Upper lobe of left lung (tissue), 6 donors: ENCODE data around the gene NT5M. TPM values are rescaled to one million over a fixed set of nuclear protein-coding genes. Genes with fewer than 3 reads are reported as not detected.
A peak's percentile ranks its signal among the peaks of the same experiment; 100 is the strongest.

ENCODE experiments used
- ATAC-seq, 2 donors: fragments of 200-7000 bp; cut with Tn5 transposase; one replicate each; pipeline ENCODE4 v1.9.1; 2022; ENCODE audit warnings: mild to moderate bottlenecking in 2 of 2, moderate library complexity in 2 of 2; ENCODE audit not compliant: low FRiP score in 2 of 2
- DNase-seq, 2 donors: peaks; one replicate each; pipeline ENCODE4 v3.0.0-alpha.2; 2019 to 2020
- H3K27ac ChIP-seq, 4 donors: fragments of 200-600 bp; sonication (generic); one replicate each; pipeline ENCODE4 v1.5.1; 2016 to 2019
- H3K27me3 ChIP-seq, 4 donors: fragments of 200-600 bp; sonication (generic); one replicate each; pipeline ENCODE4 v1.5.1; 2017 to 2019
- H3K36me3 ChIP-seq, 4 donors: fragments of 200-600 bp; sonication (generic); one replicate each; pipeline ENCODE4 v1.5.1; 2016 to 2019
- H3K4me1 ChIP-seq, 4 donors: fragments of 200-600 bp; sonication (generic); one replicate each; pipeline ENCODE4 v1.5.1; 2018 to 2019
- H3K4me3 ChIP-seq, 4 donors: fragments of 200-600 bp; sonication (generic); one replicate each; pipeline ENCODE4 v1.5.1; 2017 to 2019; ENCODE audit warnings: mild to moderate bottlenecking in 2 of 4, moderate library complexity in 1 of 4
- H3K9me3 ChIP-seq, 4 donors: fragments of 200-600 bp; sonication (generic); one replicate each; pipeline ENCODE4 v1.5.1; 2018 to 2019
- EP300 ChIP-seq, 4 donors: sonication (generic); formaldehyde crosslinking; IDR thresholded peaks; one replicate each; pipeline ENCODE4 v1.5.1; 2017; ENCODE audit warnings: antibody characterized with exemption in 4 of 4, control low read depth in 2 of 4
- POLR2A ChIP-seq, 4 donors: fragments of 450-650 bp; IDR thresholded peaks; one replicate each; pipeline ENCODE4 v1.5.1; 2016 to 2017; ENCODE audit warnings: antibody characterized with exemption in 4 of 4, mild to moderate bottlenecking in 2 of 4
- POLR2AphosphoS5 ChIP-seq, 2 donors: sonication (generic); formaldehyde crosslinking; IDR thresholded peaks; one replicate each; pipeline ENCODE4 v1.5.1; 2017; ENCODE audit warnings: antibody characterized with exemption in 2 of 2
- WGBS, 2 donors: methylation state at CpG; one replicate each; pipeline ENCODE4 v1.1.5; 2017 to 2018; 5-methylcytosine and 5-hydroxymethylcytosine counted together
- total RNA-seq, 6 donors: library from RNA; depleted of rRNA in 4 of 6; stranded (reverse); fragments of >200 nt in 4 of 6; gene quantifications; one replicate each; pipeline versions ENCODE4 v1.1.0 to v1.2.1, GENCODE V29; 2016 to 2021
- TF ChIP-seq, protein P1 (sequence below), 6 experiments: fragments of 450-650 bp in 4 of 6; fragments of 200-600 bp in 2 of 6; sonication (generic) in 2 of 6; IDR thresholded peaks; one replicate each; pipeline ENCODE4 v1.5.1; 2016 to 2019; ENCODE audit warnings: antibody characterized with exemption in 6 of 6
- donor health status: DM: no; HTN: no; CAD: no; lungs with moderate emphysema.
- donor health status: DM: no; HTN: yes; CAD: no; lungs with severe emphysema.

The NT5M gene
- total RNA-seq, 6 donors from 2014 or later = 1.2 to 3.7 (median 1.8) TPM

DNA sequence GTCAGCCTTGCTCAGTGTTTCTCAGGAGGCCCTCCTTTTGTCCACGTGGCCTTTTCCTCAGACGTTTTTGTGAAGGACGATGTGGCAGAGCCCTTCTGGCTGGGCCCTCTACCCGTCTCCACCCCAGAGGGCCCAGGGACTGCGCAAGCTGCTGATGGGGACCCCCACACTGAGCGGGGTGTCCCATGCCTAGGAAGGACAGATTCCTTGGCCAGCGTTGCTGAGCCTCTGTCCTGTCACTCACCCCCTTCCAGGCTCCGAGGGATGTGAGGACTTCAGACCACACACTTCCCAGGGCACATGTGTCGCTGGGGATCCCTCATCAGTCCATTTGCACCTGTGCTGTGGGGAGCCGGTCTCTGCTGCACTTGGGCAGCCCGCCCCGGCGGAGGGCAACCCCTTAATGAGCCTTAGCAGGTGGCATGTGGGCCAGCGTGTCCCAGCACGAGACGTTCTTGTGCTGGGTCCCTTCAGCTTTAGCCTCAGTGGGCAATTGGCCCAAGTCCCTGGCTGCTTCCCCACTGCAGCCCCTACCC, 48.3 kb downstream of the NT5M start:
- ATAC-seq = no peak
- TF ChIP-seq, protein P1, sequence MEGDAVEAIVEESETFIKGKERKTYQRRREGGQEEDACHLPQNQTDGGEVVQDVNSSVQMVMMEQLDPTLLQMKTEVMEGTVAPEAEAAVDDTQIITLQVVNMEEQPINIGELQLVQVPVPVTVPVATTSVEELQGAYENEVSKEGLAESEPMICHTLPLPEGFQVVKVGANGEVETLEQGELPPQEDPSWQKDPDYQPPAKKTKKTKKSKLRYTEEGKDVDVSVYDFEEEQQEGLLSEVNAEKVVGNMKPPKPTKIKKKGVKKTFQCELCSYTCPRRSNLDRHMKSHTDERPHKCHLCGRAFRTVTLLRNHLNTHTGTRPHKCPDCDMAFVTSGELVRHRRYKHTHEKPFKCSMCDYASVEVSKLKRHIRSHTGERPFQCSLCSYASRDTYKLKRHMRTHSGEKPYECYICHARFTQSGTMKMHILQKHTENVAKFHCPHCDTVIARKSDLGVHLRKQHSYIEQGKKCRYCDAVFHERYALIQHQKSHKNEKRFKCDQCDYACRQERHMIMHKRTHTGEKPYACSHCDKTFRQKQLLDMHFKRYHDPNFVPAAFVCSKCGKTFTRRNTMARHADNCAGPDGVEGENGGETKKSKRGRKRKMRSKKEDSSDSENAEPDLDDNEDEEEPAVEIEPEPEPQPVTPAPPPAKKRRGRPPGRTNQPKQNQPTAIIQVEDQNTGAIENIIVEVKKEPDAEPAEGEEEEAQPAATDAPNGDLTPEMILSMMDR (IDR thresholded peaks at IDR 0.05) = no peak

DNA sequence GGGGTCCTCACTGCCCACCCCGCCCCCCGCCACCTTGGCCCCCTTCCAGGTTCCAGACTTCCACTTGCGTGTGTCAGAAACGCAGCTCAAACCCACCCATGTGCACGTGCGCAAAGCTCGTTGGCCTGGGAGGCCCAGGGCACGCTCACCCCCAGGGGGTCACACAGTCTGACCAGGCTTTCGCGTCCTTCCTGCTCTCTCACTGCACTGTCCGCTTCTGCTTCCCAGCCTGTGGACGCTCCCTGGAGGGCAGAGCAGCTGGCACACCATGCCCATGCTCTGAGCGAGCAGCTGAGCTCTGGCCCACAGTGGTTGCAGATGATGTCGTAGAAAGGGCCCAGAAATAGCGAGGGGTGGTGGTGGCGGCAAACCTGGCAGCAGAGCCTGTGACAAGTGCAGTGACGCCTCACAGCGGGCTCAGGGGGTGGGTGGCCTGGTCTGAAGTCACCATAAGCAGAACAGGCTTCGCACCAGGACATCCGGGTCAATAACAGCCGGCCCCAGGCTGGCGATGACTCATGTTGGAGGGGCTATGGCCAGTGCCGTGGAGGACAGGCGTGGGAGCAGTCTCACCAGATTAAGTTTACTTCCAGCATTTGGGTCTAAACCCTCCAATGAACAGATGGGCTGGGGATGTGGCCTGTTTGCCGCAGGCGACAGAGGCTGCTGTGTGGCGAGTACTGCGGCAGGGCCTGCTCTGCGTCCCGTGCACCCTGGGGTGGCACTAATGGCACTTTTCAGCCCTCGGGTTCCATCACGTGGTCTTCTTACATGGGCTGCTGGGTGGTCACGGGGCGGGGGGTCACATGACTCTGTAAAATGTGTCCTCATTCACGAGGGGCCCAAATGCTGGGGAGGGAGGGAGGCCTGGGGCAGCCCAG, 49.0 kb downstream of the NT5M start:
- ATAC-seq (peak in 1 of 2 donors; percentile 1), DNase-seq (peak in 1 of 2 donors; percentile 60)
- H3K9me3 ChIP-seq = no peaks in the 10 kb centered on the region
- no peak overlapping the region for H3K27ac ChIP-seq
- WGBS, 2 donors = 60 to 76% methylated on average over 1 to 33 of the region's 35 CpGs
- H3K36me3 ChIP-seq = no peaks in the 10 kb centered on the region
- no peak overlapping the region for H3K4me3 ChIP-seq
- peaks cover 0 to 13% (median 7%) of the 10 kb centered on the region in 4 donors for H3K4me1 ChIP-seq
- H3K27me3 ChIP-seq = no peaks in the 10 kb centered on the region
- TF ChIP-seq POLR2AphosphoS5 (IDR thresholded peaks at IDR 0.05) (peak in 1 of 2 donors; percentile 6), EP300 (IDR thresholded peaks at IDR 0.05) (no peak), POLR2A (IDR thresholded peaks at IDR 0.05) (no peak)
- TF ChIP-seq, protein P1 (IDR thresholded peaks at IDR 0.05) = no peak

More for the DNA sequence above, 48.3 kb downstream of the NT5M start:
- DNase-seq = peak in 1 of 2 donors; percentile 72
- Histone ChIP-seq H3K4me3 (no peak overlapping the region), H3K27ac (no peak overlapping the region), H3K27me3 (no peaks in the 10 kb centered on the region), H3K9me3 (no peaks in the 10 kb centered on the region), H3K4me1 (peaks cover 0 to 13% (median 7%) of the 10 kb centered on the region in 4 donors), H3K36me3 (no peaks in the 10 kb centered on the region)
- WGBS, 2 donors = 68 to 70% methylated on average over 4 to 16 of the region's 16 CpGs

DNA sequence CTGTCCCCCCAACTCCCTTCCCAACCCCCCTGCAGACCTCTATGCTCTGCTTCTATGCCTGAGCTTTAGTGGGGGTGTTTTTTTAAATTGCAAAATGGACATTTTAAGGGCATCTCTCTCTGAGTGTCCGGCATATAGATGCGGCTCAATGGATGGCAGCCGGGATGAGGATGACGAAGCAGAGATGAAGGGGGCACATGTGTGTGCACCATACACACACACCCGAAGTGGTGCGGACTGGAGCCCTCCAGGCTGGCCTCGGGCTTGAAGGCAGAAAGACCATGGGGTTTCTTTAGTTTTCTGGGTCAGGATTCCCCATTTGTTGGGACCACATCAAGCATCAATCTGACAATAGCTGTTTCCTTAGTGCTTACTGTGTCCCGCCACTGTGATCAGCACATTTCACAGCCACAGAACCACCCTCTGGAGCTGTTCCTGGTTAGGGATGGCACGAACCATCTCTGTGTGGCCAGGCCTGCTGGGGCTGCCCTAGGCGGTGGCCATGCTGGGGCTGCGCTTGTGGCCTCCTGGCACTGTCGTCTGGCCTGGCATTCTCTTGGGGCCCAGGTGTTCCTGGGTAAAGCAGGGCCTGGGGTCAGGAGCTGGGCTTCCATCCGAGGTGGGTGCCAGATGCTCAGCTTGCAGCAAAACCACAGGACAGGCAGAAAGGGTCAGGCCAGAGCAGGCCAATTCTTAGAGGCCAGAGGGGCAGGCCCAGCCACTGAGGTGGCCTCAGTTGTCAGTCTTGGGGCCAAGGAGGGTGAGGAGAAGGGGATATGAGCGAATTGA, 49.9 kb downstream of the NT5M start:
- DNase-seq (no peak), ATAC-seq (no peak)
- WGBS, 2 donors = 84 to 93% methylated on average over 9 to 14 of the region's 14 CpGs
- no peaks in the 10 kb centered on the region for H3K36me3 ChIP-seq
- H3K9me3 ChIP-seq = no peaks in the 10 kb centered on the region
- peaks cover 0 to 13% (median 7%) of the 10 kb centered on the region in 4 donors for H3K4me1 ChIP-seq
- H3K27ac ChIP-seq = no peak overlapping the region
- TF ChIP-seq EP300 (IDR thresholded peaks at IDR 0.05) (no peak), POLR2AphosphoS5 (IDR thresholded peaks at IDR 0.05) (no peak), POLR2A (IDR thresholded peaks at IDR 0.05) (no peak)
- TF ChIP-seq, protein P1 (IDR thresholded peaks at IDR 0.05) = no peak
- no peak overlapping the region for H3K4me3 ChIP-seq
- H3K27me3 ChIP-seq = no peaks in the 10 kb centered on the region

DNA sequence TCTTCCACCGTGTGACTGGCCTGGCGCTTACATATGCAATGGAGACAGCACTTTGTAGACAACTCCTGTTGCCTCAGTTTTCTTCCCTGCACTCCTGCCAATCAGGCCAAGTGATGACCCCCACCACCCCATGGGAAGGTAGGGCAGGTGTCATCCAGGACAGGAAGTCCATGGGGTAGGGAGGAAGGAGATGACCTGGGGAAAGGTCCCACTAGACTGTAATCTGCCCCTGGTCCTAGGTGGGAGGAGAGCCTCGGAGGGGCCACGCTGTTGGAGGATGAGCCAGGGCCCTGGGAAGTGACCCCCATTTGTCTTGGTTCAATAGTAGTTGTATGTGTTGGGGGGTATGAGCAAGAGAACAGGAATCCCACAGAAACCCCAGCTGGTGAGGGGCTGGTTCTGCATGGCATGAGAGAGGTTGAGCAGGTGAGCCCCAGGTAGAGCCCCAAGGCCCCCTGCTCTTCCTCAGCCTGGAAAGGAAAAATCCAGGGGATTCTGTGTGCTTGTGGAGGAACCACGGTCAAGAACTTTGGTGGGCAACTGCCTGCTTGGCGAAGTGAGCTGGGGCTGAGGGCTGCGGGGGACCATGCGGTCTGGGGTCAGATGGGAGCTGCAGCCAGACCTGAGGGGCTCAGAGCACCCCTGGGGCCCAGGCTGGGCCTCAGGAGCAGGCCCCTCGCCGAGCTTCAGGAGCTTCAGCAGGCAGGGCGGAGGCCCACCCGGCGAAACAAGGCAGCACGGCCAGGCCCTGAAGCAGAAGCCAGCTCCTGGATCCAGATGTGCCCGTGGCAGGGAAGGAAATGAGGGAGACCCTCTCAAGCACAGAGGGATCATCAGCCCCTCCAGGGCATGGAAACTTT, 50.7 kb downstream of the NT5M start:
- DNase-seq (peak in 1 of 2 donors; percentile 72), ATAC-seq (no peak)
- Histone ChIP-seq H3K4me3 (no peak overlapping the region), H3K4me1 (peaks cover 0 to 13% (median 7%) of the 10 kb centered on the region in 4 donors), H3K27ac (no peak overlapping the region), H3K36me3 (no peaks in the 10 kb centered on the region), H3K27me3 (no peaks in the 10 kb centered on the region), H3K9me3 (no peaks in the 10 kb centered on the region)
- WGBS, 2 donors = 81 to 86% methylated on average over 8 to 15 of the region's 15 CpGs
- no peak for TF ChIP-seq EP300 (IDR thresholded peaks at IDR 0.05)
- TF ChIP-seq, protein P1 (IDR thresholded peaks at IDR 0.05) = no peak
- TF ChIP-seq POLR2A (IDR thresholded peaks at IDR 0.05) = no peak
- TF ChIP-seq POLR2AphosphoS5 (IDR thresholded peaks at IDR 0.05) = no peak
